ENCODE results near the gene HLA-F. TPM values are rescaled to one million over a fixed set of nuclear protein-coding genes. Genes with fewer than 3 reads are reported as not detected.

HLA-F gene
- total RNA-seq, 6 experiments from 2014 or later = 9.8 to 41.3 (median 26.4) TPM

DNA sequence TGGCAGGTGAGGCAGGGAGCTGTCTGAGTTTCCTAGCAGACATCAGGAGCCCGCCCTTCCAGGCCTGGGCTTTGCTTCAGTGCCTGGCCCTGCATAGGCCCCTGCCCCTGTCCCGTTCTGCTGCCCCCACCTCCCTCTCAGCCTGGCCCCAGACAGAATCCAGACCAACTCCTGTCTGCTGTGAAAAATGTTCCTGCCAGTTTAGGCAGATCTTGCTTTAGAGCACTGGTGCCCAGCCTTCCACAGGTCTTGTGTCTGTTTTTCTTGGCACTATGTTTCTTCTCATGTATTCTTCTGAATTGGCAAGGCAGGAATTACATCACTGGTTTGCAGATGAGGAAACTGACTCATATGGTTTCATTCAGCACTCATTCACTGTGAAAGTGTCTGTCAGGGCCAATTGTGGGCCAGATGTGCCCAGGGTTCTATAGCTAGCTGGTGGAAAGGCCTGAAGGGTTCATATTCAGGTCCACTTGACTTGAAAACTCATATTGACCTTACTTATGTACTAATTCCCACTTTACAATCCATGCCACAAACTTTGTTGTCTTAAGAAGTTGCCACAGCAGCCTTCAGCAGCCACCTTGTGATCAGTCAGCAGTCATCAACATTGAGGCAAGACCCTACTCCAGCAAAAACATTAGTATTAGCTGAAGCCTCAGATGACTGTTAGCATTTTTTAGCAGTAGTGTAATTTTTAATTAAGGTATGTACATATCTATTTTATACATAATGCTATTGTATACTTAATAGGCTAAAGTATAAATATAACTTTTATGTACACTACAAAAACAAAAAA lies 40.5 kb downstream of the HLA-F start:
- ATAC-seq (peak in 1 of 4 donors; percentile 55), DNase-seq (no peak)
- H3K36me3 ChIP-seq = no peaks in the 10 kb centered on the region
- H3K27me3 ChIP-seq = no peaks in the 10 kb centered on the region
- no peak overlapping the region for H3K4me3 ChIP-seq
- no peak for TF ChIP-seq POLR2A (IDR thresholded peaks at IDR 0.05)
- TF ChIP-seq, protein P1, sequence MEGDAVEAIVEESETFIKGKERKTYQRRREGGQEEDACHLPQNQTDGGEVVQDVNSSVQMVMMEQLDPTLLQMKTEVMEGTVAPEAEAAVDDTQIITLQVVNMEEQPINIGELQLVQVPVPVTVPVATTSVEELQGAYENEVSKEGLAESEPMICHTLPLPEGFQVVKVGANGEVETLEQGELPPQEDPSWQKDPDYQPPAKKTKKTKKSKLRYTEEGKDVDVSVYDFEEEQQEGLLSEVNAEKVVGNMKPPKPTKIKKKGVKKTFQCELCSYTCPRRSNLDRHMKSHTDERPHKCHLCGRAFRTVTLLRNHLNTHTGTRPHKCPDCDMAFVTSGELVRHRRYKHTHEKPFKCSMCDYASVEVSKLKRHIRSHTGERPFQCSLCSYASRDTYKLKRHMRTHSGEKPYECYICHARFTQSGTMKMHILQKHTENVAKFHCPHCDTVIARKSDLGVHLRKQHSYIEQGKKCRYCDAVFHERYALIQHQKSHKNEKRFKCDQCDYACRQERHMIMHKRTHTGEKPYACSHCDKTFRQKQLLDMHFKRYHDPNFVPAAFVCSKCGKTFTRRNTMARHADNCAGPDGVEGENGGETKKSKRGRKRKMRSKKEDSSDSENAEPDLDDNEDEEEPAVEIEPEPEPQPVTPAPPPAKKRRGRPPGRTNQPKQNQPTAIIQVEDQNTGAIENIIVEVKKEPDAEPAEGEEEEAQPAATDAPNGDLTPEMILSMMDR (IDR thresholded peaks at IDR 0.05) = no peak
- no peaks in the 10 kb centered on the region for H3K4me1 ChIP-seq
- WGBS (ENCODE audit: insufficient coverage, low coverage, low lambda C conversion rate, missing lambda C conversion rate) = 100% methylated on average over 1 of the region's 2 CpGs
- no peaks in the 10 kb centered on the region for H3K9me3 ChIP-seq
- intact Hi-C loops (cut with DNase I) = no loop called here
- no peak overlapping the region for H3K27ac ChIP-seq

DNA sequence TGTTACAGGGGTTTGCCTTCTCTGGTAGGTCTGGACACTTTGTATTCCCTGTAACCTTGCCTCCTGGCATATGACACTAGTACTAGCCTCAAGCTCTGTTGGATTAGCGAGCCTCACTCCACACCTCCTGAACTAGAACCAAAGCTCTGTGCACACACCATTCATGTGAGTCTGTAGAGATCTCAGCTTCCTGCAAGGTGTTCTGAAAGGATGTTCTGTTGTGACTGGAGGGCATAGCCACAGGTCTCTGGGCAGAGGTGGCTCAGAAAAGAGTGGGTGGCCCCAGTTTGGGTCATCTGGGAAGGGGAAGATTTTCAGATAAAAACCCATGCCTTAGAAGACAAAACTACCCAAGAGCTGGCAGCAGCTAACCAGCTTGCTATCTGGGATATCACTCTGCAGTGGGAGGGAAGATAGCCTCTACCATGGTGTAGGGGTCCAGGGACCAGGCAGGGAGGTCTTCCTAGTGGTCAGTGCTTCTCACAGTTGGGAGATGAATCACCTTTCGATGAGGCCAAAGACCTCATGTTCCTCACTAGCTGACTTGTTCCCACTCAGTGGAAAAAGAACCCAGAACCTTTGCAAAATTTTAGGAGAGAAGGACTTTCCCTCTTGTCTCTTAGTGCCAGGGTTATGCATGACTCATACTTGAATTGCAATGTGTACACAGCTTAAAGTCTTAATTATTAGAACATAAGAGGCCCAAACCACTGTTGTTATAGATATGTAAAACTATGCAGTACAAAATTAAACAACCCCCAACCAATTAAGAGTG lies 41.4 kb downstream of the HLA-F start:
- intact Hi-C loops (cut with DNase I) = no loop called here

DNA sequence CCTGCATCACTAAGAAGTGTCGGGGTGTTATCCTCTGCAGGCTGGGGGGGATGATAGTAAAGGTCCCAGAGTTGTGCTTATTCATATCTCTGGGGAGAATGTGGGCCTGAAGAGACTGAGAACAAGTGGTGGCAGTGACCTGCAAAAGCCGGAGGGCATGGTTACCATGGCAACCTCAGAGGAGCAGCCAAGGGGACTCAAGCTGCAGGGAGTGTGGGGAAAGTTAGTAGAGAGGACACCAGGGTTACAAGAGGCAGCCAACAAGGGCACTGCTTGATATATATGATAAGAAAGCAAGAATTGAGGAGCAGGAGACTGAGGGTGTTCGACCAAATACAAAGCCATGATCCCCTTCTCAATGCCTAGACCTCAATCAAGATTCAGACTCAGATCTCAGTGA lies 46.1 kb downstream of the HLA-F start:
- WGBS (ENCODE audit: insufficient coverage, low coverage, low lambda C conversion rate, missing lambda C conversion rate) = 36% methylated on average over 3 of the region's 3 CpGs
- H3K9me3 ChIP-seq = no peaks in the 10 kb centered on the region
- no peak overlapping the region for H3K27ac ChIP-seq
- TF ChIP-seq POLR2A (IDR thresholded peaks at IDR 0.05) = no peak
- TF ChIP-seq, protein P1 (IDR thresholded peaks at IDR 0.05) = no peak
- no peaks in the 10 kb centered on the region for H3K27me3 ChIP-seq
- intact Hi-C loops (cut with DNase I) = no loop called here
- ATAC-seq (no peak), DNase-seq (no peak)
- no peaks in the 10 kb centered on the region for H3K4me1 ChIP-seq
- no peaks in the 10 kb centered on the region for H3K36me3 ChIP-seq
- no peak overlapping the region for H3K4me3 ChIP-seq

More for the DNA sequence above, 41.4 kb downstream of the HLA-F start:
- DNase-seq (no peak), ATAC-seq (peak in 1 of 4 donors; percentile 42)
- H3K4me3 ChIP-seq = no peak overlapping the region
- H3K4me1 ChIP-seq = no peaks in the 10 kb centered on the region
- TF ChIP-seq, protein P1 (IDR thresholded peaks at IDR 0.05) = no peak
- no peak for TF ChIP-seq POLR2A (IDR thresholded peaks at IDR 0.05)
- H3K36me3 ChIP-seq = no peaks in the 10 kb centered on the region
- no CpG with 5 or more reads among the region's 2 CpGs for WGBS (ENCODE audit: insufficient coverage, low coverage, low lambda C conversion rate, missing lambda C conversion rate)
- H3K9me3 ChIP-seq = no peaks in the 10 kb centered on the region
- no peaks in the 10 kb centered on the region for H3K27me3 ChIP-seq
- no peak overlapping the region for H3K27ac ChIP-seq

DNA sequence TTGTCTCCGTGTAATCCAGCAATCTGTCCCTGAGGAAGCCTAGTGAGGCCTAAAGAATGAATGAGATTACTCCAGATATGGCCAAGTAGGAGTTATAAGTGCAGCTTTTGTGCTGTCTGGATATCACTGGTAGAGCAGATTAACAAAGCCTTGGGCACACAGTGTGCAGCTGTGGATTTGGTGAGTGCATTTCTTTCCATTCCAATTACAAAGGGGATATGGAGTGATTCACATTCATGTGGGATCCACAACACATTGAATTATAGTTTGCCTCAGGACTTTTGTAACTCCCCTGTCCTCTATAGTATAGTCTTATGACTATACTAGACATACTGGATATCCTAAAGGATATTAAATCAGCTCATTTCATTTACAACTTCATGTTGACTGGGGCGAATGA lies 47.1 kb downstream of the HLA-F start:
- H3K36me3 ChIP-seq = no peaks in the 10 kb centered on the region
- no peaks in the 10 kb centered on the region for H3K9me3 ChIP-seq
- no peak for TF ChIP-seq POLR2A (IDR thresholded peaks at IDR 0.05)
- TF ChIP-seq, protein P1 (IDR thresholded peaks at IDR 0.05) = no peak
- H3K27me3 ChIP-seq = no peaks in the 10 kb centered on the region
- no peak overlapping the region for H3K4me3 ChIP-seq
- DNase-seq (no peak), ATAC-seq (no peak)
- intact Hi-C loops (cut with DNase I) = no loop called here
- no peak overlapping the region for H3K27ac ChIP-seq
- H3K4me1 ChIP-seq = no peaks in the 10 kb centered on the region
- WGBS (ENCODE audit: insufficient coverage, low coverage, low lambda C conversion rate, missing lambda C conversion rate) = 58% methylated on average over 1 of the region's 2 CpGs

Data from right lobe of liver (tissue), 6 donors.